Colonic mucosa (tissue), 4 donors: ENCODE data around the gene TREML1. TPM values are rescaled to one million over a fixed set of nuclear protein-coding genes. Genes with fewer than 3 reads are reported as not detected.
"Not testable (repeated sequence)": the region's sequence is repeated elsewhere in the genome, so short reads cannot be mapped to it uniquely, and the experiment has no call there.

Experiments
- DNase-seq: peaks from one replicate; pipeline ENCODE4 v3.0.0-alpha.2; 2020
- H3K27ac ChIP-seq: fragments of 200-600 bp; one replicate; pipeline ENCODE4 v1.8.0; 2021
- H3K27me3 ChIP-seq: fragments of 200-600 bp; one replicate; pipeline ENCODE4 v1.8.0; 2021
- H3K36me3 ChIP-seq: fragments of 200-600 bp; one replicate; pipeline ENCODE4 v1.8.0; 2021
- H3K4me1 ChIP-seq: fragments of 200-600 bp; one replicate; pipeline ENCODE4 v1.8.0; 2021; ENCODE audit warnings: mild to moderate bottlenecking
- H3K4me3 ChIP-seq: fragments of 200-600 bp; one replicate; pipeline ENCODE4 v1.8.0; 2021
- H3K9ac ChIP-seq, 2 donors: one replicate each; pipeline ENCODE4 v1.7.0; 2013; ENCODE audit warnings: control low read depth in 2 of 2, low read depth in 2 of 2, low read length in 2 of 2
- H3K9me3 ChIP-seq: fragments of 200-600 bp; one replicate; pipeline ENCODE4 v1.8.0; 2021
- intact Hi-C: fragments of 100-400 bp; cut with DNase I; formaldehyde crosslinking; loops from one replicate; pipeline ENCODE4 v1.14.1; 2022
- total RNA-seq, 2 donors: library from RNA; stranded (reverse); fragmentation: NEBNext Ultra II Directional in 1 of 2; extraction: Animal tissue kit (Norgen Biotek cat#: 25700) in 1 of 2; gene quantifications; one replicate each; pipeline ENCODE4 v1.2.1, GENCODE V29; 2021
- TF ChIP-seq, protein P1 (sequence below): fragments of 200-600 bp; IDR thresholded peaks from one replicate; pipeline ENCODE4 v1.8.0; 2022; ENCODE audit warnings: antibody characterized with exemption, mild to moderate bottlenecking
- donor health status: healthy.
- donor health status: DM: no; HTN: no; CAD: no.
- donor health status: DM: no; HTN: no; CAD: no.

Gene TREML1
- total RNA-seq, 2 donors from 2014 or later: not detected

- intact Hi-C loops: no loop called here
- peak; percentile 36 for DNase-seq
- no peaks in the 10 kb centered on the region for H3K27me3 ChIP-seq
Measured at GRCh38 chr6:41191569-41191968, 37.4 kb upstream of the TREML1 start.

GRCh38 chr6:41190791-41191190 lies 36.6 kb upstream of the TREML1 start:
- no peaks in the 10 kb centered on the region for H3K36me3 ChIP-seq
- no peak for DNase-seq
- no peak overlapping the region for H3K27ac ChIP-seq
- no peaks in the 10 kb centered on the region for H3K9me3 ChIP-seq
- TF ChIP-seq, protein P1, sequence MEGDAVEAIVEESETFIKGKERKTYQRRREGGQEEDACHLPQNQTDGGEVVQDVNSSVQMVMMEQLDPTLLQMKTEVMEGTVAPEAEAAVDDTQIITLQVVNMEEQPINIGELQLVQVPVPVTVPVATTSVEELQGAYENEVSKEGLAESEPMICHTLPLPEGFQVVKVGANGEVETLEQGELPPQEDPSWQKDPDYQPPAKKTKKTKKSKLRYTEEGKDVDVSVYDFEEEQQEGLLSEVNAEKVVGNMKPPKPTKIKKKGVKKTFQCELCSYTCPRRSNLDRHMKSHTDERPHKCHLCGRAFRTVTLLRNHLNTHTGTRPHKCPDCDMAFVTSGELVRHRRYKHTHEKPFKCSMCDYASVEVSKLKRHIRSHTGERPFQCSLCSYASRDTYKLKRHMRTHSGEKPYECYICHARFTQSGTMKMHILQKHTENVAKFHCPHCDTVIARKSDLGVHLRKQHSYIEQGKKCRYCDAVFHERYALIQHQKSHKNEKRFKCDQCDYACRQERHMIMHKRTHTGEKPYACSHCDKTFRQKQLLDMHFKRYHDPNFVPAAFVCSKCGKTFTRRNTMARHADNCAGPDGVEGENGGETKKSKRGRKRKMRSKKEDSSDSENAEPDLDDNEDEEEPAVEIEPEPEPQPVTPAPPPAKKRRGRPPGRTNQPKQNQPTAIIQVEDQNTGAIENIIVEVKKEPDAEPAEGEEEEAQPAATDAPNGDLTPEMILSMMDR: no peak
- H3K9ac ChIP-seq: no peak overlapping the region
- intact Hi-C loops: no loop called here
- H3K4me1 ChIP-seq: no peaks in the 10 kb centered on the region
- no peak overlapping the region for H3K4me3 ChIP-seq
- H3K27me3 ChIP-seq: no peaks in the 10 kb centered on the region

More at GRCh38 chr6:41191569-41191968, 37.4 kb upstream of the TREML1 start:
- TF ChIP-seq, protein P1: no peak
- Histone ChIP-seq H3K36me3 (no peaks in the 10 kb centered on the region), H3K4me3 (no peak overlapping the region), H3K9ac (no peak overlapping the region), H3K27ac (no peak overlapping the region), H3K4me1 (no peaks in the 10 kb centered on the region), H3K9me3 (no peaks in the 10 kb centered on the region)

- intact Hi-C loops: no loop called here
- no peak for DNase-seq
- TF ChIP-seq, protein P1: no peak
Measured at GRCh38 chr6:41189967-41190366, 35.8 kb upstream of the TREML1 start.

GRCh38 chr6:41189046-41189445 lies 34.9 kb upstream of the TREML1 start:
- H3K36me3 ChIP-seq, DNase-seq, H3K27me3 ChIP-seq, H3K27ac ChIP-seq, intact Hi-C loops, H3K4me1 ChIP-seq, H3K4me3 ChIP-seq, H3K9ac ChIP-seq, H3K9me3 ChIP-seq: not testable (repeated sequence)

More at GRCh38 chr6:41189967-41190366, 35.8 kb upstream of the TREML1 start:
- Histone ChIP-seq H3K27ac (no peak overlapping the region), H3K27me3 (no peaks in the 10 kb centered on the region), H3K4me3 (no peak overlapping the region), H3K9me3 (no peaks in the 10 kb centered on the region), H3K36me3 (no peaks in the 10 kb centered on the region), H3K4me1 (no peaks in the 10 kb centered on the region), H3K9ac (no peak overlapping the region)

DNA sequence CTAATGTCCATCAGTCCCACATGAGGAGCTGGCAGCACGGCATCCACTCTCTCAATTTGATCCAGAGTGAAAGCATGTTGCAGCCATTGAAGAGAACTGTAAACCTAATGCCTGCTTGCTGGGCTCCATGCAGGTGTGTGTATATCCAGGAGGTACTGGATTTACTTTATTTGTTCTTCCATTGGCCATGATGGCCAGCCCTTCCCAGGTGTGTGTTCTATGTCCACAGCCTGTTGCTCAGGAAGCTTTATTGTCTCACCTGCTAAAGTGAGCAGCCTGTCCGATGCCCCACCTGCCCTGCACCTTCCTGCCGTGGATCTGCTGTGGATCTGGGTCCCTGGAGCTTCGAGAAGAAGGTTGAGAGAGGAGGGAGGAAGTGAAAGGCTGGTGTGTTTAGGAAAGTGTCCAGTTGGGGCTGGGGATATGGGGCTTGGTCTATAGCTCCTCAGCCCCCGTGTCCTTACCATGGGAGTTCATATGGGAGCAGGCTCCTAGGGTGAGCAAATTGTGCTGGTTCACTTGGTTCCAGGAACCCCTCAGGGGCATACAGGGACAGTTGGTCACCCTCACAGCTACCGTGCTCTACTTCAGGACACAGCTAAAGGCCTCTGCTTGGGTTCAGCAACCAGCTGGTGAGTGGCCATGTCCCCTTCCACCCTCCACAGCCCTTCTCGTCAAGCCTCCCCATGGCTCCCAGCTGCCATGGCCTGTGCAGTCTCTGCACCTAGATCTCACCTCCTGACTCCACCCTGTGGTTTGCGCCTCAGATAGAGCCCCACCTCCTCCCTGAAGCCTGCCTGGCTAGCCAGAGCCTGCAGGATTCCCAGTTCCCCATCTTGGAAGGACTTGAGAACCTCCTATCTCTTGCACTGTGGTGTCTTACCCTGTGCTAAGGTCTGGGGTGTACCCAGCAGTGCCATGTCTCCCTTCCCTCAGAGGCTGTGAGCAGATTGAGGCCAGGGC lies 34.1 kb upstream of the TREML1 start:
- Histone ChIP-seq H3K9me3 (no peaks in the 10 kb centered on the region), H3K27me3 (no peaks in the 10 kb centered on the region), H3K4me3 (no peak overlapping the region), H3K9ac (no peak overlapping the region), H3K4me1 (no peaks in the 10 kb centered on the region), H3K36me3 (no peaks in the 10 kb centered on the region), H3K27ac (no peak overlapping the region)
- intact Hi-C loops: no loop called here
- DNase-seq: no peak
- TF ChIP-seq, protein P1: no peak

GRCh38 chr6:41186031-41186562 lies 31.9 kb upstream of the TREML1 start:
- no peaks in the 10 kb centered on the region for H3K9me3 ChIP-seq
- H3K27me3 ChIP-seq: no peaks in the 10 kb centered on the region
- H3K9ac ChIP-seq: no peak overlapping the region
- no peak overlapping the region for H3K27ac ChIP-seq
- H3K4me3 ChIP-seq: no peak overlapping the region
- intact Hi-C loops: no loop called here
- TF ChIP-seq, protein P1: no peak
- no peak for DNase-seq
- H3K4me1 ChIP-seq: no peaks in the 10 kb centered on the region
- H3K36me3 ChIP-seq: no peaks in the 10 kb centered on the region
